H54 (cell line): ENCODE measurements around the gene EPB41L4A.

Experiments used
- DNase-seq: peaks from one replicate; pipeline ENCODE4 v3.0.0; 2011; ENCODE audit warnings: low spot score, mixed read lengths; ENCODE audit not compliant: insufficient read length
- FAIRE-seq: peaks from 3 replicates; lab custom pipeline; 2011; peaks lifted over from hg19 to GRCh38; lab: Jason Lieb, UNC
- POLR2A ChIP-seq: IDR thresholded peaks from 2 replicates; pipeline ENCODE4 v1.6.1; 2011; ENCODE audit warnings: low read depth, mild to moderate bottlenecking, low read length

Gene EPB41L4A

DNA sequence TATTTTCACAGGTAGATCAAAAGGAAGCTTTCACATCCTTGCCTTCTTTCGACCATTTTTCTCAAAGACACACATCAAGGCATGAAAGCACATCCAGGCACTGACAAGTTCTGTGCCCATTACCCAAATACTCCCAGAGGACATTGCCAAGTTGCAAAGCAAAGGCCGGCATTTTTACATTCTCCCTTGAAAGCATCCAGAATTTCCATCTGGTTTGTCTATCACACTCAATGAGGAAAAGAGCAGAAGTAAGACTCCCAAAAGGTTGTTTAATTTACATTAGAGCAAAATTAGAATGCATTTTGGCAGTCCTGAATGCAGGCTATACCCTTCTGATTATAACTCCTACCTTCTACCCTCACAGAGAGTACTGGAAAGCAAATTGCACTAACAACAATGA lies 160.5 kb downstream of the EPB41L4A start:
- DNase-seq (no peak), FAIRE-seq (no peak)
- TF ChIP-seq POLR2A, result no peak

DNA sequence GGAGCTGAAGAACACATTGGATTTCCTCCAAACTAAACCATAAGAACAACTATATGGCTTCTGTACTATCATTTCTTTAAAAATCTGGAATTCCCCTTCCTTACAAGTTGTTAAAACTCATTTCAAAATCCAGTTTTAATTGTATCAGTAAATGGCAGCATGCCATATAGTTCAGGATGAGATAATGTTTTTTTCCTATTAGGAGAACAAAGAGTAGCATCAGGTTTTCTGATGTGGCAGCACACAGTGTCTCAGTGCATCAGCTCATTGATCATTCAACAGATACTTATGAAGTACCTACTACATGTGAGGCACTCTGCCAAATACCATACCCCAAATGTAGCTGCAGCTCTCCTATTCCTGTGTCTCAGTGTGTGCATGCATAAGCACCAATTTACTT lies 161.1 kb downstream of the EPB41L4A start:
- DNase-seq (no peak), FAIRE-seq (no peak)
- no peak for TF ChIP-seq POLR2A

DNA sequence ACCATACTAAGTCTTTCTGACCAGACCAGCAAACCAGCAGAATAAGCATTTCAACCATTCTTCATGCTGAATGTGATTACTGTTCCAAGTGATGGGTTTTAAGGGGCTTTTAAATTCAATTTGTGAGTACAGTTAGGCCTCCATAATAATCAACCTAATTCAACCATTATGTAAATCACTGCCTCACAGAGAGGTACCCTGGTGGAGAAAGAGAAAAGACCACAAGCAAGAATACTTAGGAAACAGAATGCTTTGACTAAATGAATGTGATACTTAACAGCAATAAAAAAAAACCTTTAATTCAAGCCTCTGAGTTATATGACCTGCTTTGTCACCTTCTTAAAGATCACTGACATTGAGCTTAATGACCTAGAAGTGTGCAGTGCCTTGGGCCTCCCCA lies 162.1 kb downstream of the EPB41L4A start:
- FAIRE-seq, result no peak
- DNase-seq, result no peak
- no peak for TF ChIP-seq POLR2A

DNA sequence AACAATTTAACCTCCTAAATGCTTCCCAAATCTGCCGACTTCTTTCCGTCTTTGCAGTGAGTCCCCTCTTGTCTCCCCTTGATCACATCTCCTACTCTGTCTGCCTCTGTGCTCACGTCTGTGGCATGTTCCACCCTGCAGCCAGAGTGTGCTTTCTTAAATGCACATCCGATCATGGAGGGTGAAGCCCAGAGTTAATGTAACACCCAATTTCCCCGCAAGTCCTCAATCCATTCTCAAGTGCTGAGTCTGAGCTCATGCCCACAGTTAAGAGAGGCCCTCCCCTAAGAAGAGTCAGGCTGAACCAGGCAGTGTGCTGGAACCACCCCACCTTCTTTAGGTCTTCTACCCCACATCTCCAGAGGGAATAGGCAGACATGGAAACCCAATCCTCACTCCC lies 164.8 kb downstream of the EPB41L4A start:
- FAIRE-seq (no peak), DNase-seq (no peak)
- TF ChIP-seq POLR2A, result no peak

DNA sequence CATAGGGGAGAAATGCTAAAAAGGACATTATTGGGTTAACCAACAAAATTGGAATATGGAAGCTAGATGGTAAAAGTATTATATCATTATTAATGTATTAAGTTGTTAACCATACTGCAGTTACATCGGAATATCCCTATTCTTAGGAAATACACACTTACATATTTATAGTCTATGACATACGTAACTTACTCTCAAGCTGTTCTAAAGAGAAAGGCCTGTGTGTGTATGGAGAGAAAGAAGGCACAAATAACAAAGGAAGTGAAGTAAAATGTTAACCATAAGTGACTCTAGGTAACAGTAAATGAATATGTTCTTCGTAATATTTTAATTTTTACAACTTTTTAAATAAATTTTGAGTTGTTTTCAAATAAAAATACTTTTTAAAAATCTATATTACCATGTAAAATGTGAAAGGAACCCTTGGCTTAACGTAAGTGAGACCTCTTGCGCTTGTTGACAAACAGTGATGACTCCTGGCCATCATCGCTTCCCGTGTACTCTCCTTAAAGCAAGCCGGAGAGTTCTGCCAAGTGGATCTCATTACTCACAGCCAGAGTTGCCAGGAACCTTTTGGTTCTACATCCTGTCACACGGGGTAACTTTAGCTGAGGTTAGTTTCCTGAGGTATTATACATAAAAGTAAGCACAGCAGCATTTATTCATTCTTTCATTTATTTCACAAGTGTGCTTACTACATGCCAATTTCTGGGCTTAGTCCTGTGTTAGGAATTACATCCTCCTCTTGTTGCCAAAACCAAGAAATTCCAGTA lies 165.4 kb downstream of the EPB41L4A start:
- TF ChIP-seq POLR2A, result no peak
- DNase-seq (no peak), FAIRE-seq (no peak)

DNA sequence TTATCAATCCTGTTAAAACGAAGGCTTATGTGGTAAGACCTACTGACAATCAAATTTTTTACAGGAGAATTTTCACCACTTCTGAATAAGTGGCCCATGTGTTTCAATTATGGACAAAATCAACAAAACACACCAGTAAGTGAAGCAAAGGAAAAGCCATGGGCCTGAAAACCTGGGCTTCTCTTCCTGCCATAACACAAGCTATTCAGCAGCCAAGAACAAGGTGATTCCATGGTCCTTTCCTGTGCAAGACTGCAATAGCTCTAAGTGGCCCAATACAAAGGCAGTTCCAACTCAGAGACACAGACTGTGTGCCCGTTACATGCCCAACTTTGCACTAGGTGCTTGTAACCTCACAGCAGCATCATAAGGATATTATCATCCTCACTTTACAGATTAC lies 168.5 kb downstream of the EPB41L4A start:
- DNase-seq (no peak), FAIRE-seq (no peak)
- TF ChIP-seq POLR2A, result no peak

DNA sequence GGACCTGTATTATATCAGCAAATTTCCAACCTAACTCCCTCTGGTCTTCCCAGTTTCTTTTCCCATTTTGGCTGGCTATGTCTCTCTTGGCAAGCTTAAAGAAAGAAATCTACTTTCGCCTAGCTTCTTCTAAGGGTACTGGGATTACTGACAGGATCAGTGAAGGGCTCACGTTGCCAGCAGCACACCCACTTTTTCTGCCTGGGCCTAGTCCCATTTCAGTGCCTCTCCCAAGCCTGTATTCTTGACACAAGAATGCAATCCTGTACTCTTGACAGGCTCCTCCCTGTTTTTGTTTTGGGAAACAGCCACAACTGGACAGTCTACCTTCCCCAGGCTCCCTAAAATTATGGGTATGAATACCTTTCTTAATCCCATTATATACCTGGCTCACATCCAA lies 170.5 kb downstream of the EPB41L4A start:
- FAIRE-seq, result no peak
- TF ChIP-seq POLR2A, result no peak
- no peak for DNase-seq

DNA sequence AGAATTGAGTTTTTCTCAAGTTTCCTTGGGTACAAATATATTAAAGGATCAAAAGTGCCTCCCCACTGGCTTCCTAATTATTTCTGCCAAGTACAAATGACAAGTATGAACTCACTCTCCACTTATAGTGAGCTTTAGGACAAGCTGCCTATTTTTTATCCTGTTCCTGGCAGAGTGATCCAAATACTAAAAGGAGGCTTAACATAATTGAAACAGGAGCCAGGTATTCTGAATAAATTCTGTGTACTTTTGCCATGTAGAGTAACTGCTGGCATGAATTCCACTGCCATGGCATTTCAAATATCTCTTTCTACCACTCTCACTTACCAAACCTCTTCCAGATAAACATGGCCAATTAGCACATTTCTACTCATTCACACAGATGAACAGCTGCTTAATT lies 171.1 kb downstream of the EPB41L4A start:
- DNase-seq (no peak), FAIRE-seq (no peak)
- TF ChIP-seq POLR2A, result no peak

DNA sequence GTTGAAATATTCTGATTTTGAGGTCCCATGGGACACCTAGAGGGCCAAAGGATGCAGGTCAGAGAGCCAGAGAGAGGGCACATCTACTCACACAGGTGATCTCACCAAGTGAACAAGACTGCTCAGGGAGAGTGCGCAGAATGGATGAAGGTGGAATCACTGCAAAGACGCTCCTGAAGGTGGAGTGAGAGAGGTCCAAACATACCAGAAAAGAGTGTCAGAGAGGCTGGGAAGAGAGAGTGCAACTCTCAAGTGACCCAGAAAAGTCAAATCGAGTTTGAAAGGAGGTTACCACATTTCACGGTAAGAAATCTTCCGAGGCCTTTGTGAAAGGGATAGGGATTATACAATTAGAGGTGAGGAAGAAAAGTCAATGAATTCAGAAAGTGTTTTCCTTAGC lies 173.4 kb downstream of the EPB41L4A start:
- no peak for TF ChIP-seq POLR2A
- FAIRE-seq (no peak), DNase-seq (no peak)

DNA sequence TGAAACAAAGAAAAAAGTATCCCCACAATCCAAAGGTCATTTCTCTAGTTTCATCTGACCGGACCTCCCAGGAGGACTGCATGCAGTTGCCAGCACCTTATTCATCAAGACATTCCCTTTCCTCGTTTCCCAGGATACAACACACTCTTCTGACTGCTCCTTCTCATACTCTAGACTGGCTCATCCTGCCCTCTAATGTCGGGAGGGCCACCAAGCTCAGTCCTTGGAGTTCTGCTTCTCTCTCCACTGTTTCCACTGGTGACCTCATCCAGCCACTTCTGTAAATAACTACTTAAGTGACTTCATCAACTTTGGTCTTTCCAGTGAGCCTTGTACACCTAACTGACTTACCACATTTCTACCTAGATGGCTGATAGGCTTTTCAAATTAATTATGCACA lies 179.1 kb downstream of the EPB41L4A start:
- DNase-seq (no peak), FAIRE-seq (no peak)
- TF ChIP-seq POLR2A, result no peak

DNA sequence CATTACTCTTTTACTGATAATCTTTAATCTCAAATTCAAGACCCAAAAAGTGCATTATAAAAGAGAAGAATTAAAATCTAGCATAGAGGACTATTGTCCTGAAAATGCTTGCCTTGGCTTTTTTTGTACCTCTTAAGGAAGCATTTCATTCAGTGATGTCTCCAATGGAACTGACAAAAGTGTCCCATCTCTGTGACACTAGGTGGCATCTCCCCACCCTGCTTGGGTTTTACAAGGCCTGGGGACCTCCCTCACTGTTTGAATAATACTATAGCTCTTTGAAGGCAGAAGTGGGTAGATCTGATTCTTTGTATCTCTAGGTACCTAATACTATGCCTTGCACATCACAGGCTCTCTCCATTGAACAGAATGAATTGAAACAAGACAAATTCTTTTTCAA lies 180.6 kb downstream of the EPB41L4A start:
- FAIRE-seq (no peak), DNase-seq (no peak)
- TF ChIP-seq POLR2A, result no peak

DNA sequence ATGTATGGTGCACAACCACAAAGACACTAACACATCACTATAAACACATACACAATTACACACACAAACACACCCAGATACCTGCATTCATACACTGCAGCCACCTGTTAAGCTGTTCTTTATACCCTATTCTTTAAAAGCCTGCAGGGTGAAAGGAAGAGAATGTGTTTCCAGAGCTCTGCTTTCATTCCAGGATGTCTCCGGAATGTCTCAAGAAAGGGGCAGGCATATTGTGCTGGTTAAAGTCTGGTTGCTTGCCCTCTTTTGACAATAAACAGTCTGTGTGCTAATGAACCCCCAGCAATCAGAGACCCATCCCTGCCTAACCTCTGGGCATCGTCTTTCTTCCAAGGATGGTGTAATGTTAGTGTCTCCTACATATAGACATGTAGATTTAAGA lies 181.6 kb downstream of the EPB41L4A start:
- no peak for FAIRE-seq
- DNase-seq, result no peak
- no peak for TF ChIP-seq POLR2A

DNA sequence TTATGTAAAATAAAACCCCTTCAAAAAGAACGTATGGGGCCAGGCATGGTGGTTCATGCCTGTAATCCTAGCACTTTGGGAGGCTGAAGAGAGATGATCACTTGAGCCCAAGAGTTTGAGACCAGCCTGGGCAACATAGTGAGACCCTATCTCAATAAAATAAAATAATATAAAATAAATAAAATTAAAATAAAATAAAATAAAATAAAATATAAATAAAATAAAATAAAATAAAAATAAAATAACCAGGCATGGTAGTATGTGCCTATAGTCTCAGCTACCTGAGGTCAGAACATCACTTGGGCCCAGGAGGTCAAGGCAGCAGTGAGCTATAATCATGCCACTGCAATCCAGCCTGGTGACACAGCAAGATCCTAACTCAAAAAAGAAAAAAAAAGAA lies 185.1 kb downstream of the EPB41L4A start:
- FAIRE-seq, result no peak
- no peak for DNase-seq
- TF ChIP-seq POLR2A, result no peak

DNA sequence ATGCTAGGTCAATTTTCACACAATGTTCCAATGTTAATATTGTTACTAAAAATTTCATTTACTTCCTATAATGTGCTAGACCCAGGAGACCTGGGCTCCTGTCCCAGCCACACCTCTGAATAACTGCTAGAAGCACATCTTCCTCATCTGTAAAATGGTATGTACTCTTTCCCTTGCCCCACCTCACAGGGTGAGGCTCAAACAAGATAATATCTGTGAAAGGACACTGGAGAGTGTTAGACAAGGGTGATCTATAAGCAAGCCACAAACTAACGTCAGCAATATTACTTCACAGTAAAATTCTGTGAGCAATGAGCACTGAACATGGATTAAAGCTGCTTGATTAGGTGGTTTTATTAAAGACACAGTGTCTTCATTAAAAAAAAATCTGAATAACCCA lies 186.4 kb downstream of the EPB41L4A start:
- no peak for FAIRE-seq
- TF ChIP-seq POLR2A, result no peak

DNA sequence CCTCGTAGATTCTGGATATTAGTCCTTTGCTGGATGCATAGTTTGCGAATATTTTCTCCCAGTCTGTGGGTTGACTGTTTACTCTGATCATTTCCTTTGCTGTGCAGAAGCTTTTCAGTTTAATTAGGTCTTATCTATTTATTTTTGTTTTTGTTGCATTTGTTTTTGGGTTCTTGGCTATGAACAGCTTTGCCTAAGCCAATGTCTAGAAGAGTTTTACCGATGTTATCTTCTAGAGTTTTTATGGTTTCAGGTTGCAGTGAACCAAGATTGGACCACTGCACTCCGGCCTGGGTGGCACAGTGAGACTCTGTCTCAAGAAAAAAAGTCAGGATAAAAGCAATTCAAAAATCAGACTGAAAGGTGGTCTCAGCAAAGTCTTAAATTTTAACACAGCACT lies 188.5 kb downstream of the EPB41L4A start:
- no peak for DNase-seq

More for the DNA sequence above, 186.4 kb downstream of the EPB41L4A start:
- DNase-seq, result no peak

DNA sequence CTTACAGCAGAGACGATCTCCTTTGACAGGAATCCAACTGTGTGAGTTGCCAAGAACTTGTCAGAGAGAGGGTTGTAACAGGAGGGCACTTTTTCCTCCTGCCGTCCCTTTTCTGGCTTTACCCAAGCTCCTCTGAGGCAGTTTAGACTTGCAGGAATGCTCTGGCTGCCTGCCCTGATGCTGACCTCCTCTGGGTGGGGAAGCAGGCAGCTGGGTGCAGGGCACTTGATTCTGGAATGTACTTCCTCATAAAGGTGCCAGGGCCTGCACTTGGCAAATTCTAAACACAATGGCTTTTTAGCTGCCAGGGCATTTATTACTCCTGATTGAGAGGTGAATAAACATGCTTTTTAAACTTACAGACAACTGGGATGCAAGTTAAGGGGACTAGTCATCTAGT lies 190.4 kb downstream of the EPB41L4A start:
- no peak for TF ChIP-seq POLR2A
- FAIRE-seq (peak; percentile 6), DNase-seq (peak; percentile 20)

More for the DNA sequence above, 188.5 kb downstream of the EPB41L4A start:
- TF ChIP-seq POLR2A, result no peak
- FAIRE-seq, result no peak
